Midbrain (tissue), 1 donor: ENCODE data around the gene RELL1.

Source experiments
- DNase-seq: peaks from one replicate; lab custom pipeline; 2025; lab: John Stamatoyannopoulos, UW

Gene RELL1

GRCh38 chr4:37665333-37666320 lies 20.5 kb downstream of the RELL1 start:
- DNase-seq = no peak

DNA sequence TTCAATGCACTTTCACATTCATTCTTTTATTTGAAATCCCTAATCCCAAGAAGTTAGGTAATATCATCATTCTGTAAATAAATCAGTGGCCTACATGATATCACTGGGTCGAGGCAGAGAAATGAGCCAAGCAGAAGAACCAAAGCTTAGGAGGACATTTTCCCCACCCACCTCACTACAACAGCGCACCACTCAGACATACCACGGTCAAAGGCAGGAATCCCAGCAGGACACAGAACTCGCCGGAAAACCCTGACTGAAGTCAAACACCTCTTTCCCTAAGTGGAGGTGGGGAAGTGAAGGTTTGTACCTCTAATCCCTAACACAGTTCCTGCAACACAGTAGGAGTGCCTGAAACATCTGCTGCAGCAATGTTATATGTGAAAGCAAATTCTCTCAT lies 21.5 kb downstream of the RELL1 start:
- DNase-seq = no peak

DNA sequence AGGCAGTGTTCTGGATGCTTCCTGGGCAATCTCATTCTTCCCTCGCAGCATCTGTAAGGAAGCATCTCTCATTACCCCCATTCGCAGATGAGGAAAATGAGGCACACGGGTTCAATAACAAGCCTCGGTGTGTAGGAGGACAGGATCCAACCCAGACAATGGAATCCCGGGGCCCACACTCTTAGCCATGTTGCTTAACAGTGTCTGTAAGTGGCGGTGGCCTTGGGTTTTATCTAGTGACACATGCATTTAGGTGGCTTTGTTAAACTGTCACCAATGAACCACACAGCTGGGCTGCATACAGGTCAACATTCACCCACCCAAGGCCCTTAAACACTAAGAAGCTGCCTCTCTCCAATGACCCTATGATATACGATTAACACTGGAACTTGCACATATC lies 22.6 kb downstream of the RELL1 start:
- no peak for DNase-seq

DNA sequence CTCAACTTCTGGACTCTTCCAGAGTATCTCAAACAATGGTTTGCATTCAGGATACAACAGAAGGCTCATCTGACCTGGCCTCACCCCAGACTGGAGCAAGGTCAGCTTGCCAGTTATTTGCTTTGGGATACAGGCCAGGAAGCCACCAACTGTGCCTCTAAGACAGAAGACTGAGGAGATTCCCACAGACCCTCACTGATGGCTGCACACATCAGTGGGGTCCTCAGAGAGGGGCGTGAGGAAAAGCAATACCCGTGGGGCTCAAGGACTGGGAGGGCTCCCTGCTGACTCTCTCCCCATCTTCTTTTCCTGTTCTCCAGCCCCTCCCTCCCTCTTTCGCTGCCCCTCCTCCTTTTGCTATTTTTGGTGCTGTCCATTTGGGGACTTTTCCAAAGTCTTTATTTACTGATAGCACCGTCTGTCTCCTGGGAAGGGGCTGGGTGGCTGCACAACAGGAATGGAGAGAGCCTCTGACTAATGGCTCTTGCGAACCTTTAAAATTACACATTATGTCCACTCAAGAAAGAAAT lies 23.2 kb downstream of the RELL1 start:
- DNase-seq = no peak

- DNase-seq = no peak
Measured at GRCh38 chr4:37662251-37662650, 23.9 kb downstream of the RELL1 start.

DNA sequence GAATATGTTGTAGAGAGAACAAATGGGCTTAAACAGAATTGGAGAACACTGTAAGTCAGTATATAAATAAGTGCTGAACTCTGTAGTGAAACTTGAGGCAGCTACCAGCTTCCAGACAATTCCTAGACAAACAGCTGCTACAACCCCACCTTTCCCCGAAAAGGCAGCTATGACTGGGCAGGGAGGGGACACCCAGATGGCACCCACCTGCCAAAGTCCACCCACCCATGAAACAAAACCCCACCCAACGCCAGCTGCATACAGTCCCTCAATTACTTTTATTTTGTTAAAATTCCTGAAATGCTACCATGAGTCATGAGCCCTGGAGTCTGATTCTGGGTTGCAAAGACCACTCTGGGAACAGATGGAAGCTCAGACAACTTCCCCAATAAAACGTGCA lies 24.4 kb downstream of the RELL1 start:
- no peak for DNase-seq

DNA sequence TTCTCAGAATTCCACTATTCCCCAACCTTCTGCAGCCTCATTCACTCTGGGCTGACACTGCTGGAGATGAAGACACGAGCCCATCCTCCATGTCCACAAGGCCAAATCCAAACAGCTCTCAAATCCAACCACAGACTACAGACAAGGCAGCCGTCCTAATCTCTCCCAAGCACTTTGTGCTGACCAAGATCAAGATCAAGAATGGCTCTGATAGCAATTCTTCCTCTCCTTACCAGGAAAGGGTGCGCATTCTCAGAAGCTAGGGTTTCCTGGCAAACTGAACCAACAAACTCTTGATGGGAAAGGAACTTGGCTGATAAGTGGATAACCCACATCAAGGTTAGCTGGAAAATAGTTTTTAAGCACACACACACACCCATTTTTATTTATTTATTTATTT lies 26.5 kb downstream of the RELL1 start:
- no peak for DNase-seq

DNA sequence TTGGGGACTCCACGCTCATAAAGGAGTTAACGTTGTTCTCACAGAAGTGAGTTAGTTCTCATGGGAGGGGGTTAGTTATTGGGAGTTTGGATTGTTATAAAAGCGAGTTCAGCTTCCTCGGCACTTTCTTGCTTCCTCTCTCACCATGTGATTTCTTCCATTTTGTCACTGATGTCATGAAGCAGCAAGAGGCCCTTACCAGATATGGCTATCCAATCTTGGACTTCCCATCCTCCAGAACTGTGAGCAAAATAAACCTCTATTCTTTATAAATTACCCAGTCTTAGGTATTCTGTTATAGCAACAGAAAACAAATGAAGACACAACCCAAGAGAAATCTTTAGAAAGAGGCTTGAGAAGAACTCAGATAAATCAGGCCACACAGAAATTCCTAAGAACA lies 29.5 kb downstream of the RELL1 start:
- DNase-seq = no peak

DNA sequence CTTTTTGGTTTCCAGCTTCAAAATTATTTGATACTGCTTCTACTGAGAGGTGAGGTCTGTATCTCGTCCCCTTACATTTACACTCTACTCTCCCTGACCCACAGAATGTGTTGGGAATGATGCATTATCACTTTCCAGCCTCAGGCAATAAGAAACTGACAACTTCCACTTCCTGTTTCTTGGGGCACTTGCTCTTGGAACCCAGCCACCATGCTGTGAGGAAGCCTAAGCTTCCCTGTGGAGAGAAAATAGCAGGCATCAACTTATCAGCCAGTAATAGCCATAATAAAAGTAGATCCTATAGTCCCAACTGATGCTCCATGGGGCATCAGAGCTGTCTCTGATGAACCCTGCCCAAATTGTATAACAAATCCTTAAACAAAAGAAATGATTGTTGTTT lies 32.6 kb downstream of the RELL1 start:
- no peak for DNase-seq

- DNase-seq = no peak
Measured at GRCh38 chr4:37652747-37653527, 33.2 kb downstream of the RELL1 start.

GRCh38 chr4:37651781-37652377 lies 34.3 kb downstream of the RELL1 start:
- DNase-seq = no peak

DNA sequence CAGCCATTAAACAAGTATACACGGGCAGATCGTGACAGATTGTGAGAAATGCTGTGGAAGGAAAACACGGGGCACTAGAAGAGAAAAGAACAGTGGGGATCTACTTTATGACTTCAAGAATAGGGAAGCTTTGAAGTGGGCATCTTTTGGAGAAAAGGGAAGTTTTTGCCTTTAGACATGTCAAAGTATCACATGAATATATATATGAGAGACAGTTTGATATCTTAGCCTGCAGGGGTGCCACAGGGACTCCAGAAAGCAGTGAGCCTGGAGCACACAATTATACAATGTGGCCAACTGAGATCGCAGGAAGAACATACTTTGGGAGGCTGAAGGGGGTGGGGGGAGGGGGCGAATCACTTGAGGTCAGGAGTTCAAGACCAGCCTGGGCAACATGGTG lies 35.7 kb downstream of the RELL1 start:
- DNase-seq = no peak

DNA sequence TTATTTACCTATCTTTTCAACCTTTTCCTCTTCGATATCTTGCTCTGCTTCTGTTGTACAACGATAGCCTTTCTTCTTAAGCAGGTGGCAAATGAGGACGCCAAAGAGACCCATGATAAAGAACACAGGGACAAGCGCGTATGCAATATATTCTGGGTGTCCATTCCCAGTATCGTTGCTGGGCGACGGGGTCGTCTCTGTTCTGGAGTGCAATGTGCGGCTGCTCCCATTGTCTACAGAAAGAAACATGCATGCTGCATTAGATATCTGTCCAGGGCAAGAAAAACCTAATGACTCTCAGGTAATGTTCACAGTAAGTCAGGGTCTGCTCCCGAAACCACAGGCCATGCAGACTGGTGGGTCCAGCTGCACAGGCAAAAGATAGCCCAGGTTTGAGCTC lies 36.9 kb downstream of the RELL1 start:
- DNase-seq = no peak

GRCh38 chr4:37648084-37648817 lies 37.9 kb downstream of the RELL1 start:
- DNase-seq = no peak

- no peak for DNase-seq
Measured at GRCh38 chr4:37646247-37646646, 39.9 kb downstream of the RELL1 start.

DNA sequence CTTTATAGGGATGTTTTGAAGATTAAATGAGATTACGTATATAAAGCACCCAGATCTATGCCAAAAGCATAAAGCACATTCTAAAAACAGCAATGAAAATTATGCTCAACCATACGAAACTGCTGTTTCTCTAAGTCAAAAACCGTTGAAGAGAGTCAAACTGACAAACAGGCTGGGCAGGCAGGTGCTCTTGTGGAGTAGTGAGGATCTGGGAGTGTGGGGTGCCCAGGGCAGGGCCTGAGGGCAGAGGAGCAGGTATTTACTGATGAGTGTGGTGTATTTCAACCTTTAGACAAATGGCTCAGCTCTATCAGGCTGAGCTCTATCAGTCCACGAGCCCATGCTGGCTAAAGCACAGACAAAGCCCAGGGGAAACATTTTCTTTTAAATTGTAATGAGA lies 40.4 kb downstream of the RELL1 start:
- no peak for DNase-seq

DNA sequence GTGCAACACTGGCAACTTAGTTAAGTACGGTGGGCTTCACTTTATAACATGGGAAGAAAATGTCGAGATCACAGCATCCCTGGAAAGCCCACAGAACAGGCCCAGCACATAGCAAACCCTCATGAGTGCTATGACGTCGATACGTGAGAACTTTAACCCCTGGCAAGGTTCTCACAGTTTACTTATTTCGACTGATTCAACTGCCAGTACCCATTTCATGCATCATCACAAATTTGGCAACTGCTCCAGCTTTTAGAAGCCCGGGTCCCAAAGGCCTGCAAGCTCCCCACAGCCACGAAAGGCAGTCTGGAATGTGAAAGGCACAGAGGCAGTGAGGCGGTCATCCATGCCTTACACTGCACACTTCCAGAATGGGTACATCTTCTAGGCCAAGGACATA lies 41.2 kb downstream of the RELL1 start:
- DNase-seq = no peak

DNA sequence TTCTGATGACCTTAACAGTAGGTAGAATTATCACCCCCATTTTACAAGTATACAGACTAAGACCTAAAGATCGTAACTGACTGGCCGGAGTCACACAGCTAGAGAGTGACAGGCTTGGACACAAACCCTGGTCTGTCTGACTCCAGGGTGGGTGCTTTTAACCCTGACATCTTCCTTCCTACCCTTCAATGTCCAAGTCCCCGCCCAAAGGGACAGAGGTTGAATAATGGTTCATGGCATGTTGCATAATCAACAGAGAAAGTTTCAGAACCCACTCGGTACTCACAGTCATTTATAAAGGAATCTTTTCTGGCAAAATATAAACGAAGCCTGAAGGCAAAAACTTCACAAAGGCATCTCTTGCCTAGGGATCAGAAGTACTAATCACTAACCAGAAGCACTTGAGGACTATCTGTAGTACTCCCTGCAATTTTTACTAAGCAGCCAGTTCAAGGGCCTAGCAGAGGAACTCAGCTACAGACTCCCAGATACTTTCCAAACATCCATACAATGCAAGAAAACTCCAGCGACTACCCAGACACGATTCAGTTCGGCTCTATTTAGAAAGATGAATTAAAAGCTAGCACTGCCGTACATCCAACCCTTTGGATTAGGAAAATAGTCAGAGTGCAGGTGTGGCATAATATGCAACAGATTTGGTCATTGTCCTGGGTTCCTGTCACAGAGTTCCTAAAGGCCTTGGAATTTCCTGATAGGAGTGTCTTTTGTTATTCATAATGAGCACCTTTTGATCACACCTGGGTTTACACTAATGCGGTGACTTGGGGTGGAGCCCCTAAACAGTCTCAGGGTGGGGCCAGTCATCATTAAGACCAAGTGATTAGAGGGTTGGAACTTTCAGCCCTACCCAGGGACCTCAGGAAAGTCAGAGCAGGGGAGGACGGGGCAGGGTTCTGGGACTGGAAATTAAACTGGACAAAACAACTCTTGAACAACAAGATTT lies 44.0 kb downstream of the RELL1 start:
- DNase-seq = no peak

GRCh38 chr4:37641352-37641751 lies 44.8 kb downstream of the RELL1 start:
- no peak for DNase-seq

DNA sequence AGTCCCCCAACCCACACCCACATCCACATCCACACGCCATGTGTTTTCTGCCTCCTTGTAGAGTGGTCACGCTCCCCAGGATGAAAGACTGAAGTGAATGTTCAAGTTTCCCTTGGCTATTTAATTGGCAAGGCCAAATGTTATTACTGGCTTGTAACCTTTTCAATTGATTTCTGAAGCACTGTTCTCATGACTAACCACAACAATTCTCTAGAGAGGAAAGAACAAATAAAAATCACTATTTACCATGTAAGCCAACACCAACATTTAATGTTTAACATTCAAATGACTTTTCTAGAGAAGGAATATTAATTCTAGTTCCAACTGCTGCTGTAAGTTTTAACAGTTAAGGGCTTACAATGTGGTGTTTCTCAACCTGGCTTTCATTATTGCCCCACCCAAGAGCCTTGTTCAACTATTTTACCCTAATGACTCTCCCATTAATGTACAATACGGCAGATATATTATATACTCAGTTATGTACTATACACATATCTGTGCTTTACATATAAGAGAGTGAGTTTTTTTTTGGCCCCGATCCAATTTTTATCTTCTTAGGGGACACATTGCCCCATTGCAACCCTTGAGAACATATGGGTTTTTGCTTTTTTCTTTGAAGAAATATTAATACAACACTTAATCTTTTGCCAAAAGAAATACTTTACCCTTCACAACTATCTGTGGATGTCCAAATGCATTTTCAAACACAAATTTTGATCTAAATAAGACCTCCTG lies 46.5 kb downstream of the RELL1 start:
- DNase-seq = no peak
